ENCODE data around the gene RADIL.
"Not testable (repeated sequence)": the region's sequence is repeated elsewhere in the genome, so short reads cannot be mapped to it uniquely, and the experiment has no call there.

The RADIL gene, protein sequence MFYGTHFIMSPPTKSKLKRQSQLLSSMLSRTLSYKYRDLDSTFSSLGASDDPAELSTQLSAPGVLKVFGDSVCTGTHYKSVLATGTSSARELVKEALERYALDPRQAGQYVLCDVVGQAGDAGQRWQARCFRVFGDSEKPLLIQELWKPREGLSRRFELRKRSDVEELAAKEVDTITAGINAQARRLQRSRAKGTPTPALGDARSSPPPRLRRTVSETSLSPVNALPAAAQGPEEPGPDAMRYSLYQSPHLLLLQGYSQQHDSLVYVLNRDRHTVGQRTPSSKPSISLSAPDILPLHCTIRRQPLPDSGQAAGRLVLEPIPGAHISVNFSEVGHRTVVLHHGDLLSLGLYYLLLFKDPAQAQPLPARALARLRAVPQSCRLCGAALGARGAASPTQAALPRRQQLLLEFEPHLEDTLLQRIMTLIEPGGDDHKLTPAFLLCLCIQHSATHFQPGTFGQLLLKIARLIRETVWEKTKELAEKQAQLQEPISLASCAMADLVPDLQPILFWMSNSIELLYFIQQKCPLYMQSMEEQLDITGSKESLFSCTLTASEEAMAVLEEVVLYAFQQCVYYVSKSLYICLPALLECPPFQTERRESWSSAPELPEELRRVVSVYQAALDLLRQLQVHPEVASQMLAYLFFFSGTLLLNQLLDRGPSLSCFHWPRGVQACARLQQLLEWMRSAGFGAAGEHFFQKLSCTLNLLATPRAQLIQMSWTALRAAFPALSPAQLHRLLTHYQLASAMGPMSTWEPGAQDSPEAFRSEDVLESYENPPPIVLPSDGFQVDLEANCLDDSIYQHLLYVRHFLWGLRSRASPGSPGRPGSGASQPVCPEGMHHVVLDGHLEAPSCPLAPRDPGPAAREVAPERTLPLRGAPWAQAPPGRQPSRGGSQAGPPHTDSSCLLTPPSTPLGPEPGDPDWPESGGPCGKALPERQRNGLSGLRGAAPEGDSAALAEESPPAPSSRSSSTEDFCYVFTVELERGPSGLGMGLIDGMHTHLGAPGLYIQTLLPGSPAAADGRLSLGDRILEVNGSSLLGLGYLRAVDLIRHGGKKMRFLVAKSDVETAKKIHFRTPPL

GRCh38 chr7:4883372-4884144, at the start of gene RADIL:
Gene RADIL, minus strand, starts transcription at chr7:4883716. Its CDS starts 5,577 bp downstream, at chr7:4878139.
- peak; percentile 56 to 82 (median 68) for DNase-seq

GRCh38 chr7:4931943-4932342, 48.4 kb upstream of the RADIL start:
- DNase-seq = no peak

- no peak for DNase-seq
These were observed 45.5 kb upstream of the RADIL start for GRCh38 chr7:4929005-4929404.

GRCh38 chr7:4928445-4928844, 44.9 kb upstream of the RADIL start:
- DNase-seq = no peak

DNA sequence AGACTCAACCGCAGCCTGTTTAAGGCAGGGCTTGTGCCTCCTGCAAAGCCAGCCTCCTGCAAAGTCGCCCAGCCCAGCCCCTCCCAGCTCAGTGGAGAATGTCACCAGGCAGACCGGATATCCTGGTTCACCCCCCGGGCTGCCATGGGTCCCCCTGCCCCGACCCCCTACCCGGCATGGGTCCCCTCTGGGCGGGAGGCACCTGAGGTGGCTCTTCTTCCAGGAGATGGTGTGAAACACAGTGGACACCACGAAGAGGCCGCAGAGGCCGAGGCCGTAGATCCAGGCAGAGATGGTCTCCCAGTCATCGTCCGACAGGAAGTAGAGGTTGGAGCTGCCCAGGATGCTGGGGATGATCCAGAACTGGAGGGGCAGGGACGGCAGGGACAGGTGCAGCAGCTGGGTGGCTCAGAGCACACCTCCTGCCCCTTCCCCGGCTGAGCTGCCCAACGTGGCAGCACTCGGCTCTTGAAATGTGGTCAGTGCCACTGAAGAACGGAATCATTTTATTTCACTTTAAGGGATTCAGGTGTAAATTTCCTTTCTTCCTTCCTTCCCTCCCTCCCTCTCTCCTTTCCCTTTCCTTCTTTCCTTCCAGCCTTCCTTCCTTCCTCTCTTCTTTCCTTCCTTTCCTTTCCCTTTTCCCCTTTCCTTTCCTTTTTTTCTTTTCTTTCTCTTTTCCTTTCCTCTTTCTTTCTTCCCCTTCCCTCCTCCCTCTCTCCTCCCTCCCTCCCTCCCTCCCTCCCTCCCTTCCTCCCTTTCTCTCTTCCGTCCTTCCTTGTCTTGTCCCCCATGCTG, 36.7 kb upstream of the RADIL start:
- DNase-seq = no peak

DNA sequence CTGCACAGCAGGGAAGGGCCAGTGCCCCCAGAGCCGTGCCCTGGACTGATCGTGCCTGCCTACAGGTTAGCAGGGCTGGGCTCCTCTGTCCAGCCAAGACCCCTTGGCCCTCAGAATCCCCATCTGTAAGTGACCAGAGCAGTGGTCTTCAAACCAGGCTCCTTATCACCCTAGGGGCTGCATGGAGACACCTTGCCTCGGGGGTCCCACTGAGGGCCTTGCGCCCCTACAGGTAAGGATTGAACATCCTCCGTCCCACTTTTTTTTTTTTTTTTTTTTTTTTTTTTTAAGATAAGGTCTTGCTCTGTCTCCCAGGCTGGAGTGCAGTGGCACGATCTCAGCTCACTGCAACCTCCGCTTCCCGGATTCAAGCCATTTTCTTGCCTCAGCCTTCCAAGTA, 32.6 kb upstream of the RADIL start:
- no peak for DNase-seq

DNA sequence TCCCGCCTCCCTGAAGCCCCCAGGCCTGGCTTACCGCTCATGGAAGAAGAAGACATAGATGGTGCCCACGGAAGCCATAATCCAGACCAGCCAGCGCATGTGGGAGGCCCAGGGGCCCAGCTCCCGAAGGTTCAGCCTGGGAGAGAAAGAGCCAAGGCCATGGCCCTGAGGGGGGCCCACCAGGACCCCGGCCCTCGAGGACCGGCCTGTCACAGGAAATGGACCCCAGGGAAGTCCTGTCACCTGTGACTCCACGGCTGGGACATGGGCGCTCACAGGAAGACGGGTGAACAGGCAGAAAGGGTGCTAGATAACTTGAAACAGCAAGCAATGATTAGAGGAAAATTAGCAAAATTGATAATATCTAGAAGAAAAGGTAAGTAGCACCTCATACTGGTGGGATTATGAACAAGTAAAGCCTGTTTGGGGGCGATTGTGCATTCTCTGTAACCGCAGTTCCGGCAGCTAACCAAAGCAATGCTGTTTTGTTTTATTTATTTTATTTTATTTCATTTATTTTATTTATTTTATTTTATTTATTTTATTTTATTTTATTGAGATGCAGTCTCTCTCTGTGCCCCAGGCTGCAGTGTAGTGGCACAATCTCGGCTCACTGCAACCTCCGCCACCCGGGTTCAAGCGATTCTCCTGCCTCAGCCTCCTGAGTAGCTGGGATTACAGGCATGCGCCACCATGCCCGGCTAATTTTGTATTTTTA, 27.8 kb upstream of the RADIL start:
- no peak for DNase-seq

DNA sequence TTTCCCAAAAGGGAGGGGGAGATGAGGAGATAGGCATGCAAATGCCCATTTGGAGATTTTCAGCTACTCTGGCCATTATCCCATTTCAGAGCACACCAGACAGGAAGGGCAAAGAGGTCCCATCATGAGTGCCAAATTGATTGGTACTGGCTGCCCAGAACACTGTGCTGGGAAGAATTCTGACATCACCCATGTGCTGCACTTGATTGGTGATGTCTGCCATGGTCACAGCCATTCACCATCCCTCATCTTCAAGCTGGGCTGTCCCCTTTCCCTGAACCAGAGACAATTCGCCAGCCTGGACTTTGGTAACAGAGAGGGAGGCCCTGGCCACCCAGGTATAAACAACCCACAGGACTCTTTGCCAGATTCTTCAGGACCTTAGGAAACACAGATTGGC, 23.2 kb upstream of the RADIL start:
- DNase-seq = no peak

DNA sequence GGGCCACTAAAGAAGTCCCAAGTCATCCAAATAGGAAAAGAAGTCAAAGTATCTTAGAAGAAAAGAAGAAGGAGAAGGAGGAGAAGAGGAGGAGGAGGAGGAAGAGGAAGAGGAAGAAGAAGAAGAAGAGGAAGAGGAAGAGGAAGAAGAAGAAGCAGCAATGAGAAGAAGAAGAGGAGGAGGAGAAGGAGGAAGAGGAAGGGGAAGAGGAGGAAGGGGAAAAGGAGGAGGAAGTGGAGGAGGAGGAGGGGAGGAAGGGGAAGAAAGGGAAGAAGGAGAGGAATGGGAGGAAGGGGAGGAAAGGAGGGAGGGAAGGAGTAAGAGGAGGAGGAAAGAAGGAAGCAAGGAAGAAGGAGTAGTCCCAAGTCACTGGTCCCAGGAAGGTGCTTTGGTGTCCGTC, 21.7 kb upstream of the RADIL start:
- DNase-seq = no peak

GRCh38 chr7:4904346-4904745, 20.8 kb upstream of the RADIL start:
- DNase-seq = no peak

DNA sequence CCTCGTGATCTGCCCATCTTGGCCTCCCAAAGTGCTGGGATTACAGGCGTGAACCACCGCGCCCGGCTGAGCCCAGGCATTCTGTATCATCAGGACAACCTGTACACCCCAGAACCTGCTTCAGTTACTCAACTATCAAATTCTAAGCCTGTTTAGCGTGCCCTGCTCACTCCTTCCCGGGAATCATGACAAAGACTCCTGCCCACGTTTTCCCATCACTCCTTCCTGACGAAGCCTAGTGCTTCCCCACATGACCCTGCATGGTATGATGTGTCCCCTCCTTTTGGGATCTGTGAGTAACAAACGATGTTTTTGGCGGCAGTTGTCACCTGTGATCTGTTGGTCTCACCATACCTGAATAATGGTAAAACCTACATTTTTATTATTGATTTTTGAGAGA, 12.2 kb upstream of the RADIL start:
- no peak for DNase-seq

GRCh38 chr7:4894482-4894881, 11.0 kb upstream of the RADIL start:
- DNase-seq = no peak

DNA sequence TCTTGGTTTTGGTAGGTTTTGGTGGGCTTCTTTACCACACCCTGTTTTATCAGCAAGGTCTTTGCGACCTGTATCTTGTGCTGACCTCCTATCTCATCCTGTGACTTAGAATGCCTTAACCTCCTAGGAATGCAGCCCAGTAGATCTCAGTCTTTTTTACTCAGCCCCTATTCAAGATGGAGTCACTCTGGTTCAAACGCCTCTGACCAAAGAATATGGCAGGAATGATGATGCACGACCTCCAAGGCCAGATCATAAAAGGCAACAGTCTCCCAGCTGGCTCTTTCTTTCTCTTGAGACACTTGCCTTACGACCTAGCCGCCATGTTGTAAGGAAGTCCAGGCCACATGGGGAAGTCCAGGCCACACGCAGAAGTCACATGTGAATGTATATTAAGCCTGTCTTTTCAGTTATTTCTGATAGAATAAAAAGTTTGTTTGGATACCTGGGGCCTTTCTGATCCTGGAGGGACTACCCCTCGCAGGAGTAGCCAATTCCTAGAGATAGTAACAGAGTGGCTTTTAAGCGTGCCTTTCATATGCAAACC, 10.5 kb upstream of the RADIL start:
- DNase-seq = no peak

DNA sequence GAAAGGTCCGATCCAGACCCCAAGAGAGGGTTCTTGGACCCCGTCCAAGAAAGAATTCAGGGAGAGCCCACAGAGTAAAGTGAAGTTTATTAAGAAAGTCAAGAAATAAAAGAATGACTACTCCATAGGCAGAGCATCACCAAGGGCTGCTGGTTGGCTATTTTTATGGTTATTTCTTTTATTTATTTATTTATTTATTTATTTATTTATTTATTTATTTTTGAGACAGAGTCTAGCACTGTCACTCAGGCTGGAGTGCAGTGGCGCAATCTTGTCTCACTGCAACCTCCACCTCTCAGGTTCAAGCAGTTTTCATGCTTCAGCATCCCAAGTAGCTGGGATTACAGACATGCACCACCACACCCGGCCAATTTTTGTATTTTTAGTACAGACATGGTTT, 9.7 kb upstream of the RADIL start:
- DNase-seq = not testable (repeated sequence)

DNA sequence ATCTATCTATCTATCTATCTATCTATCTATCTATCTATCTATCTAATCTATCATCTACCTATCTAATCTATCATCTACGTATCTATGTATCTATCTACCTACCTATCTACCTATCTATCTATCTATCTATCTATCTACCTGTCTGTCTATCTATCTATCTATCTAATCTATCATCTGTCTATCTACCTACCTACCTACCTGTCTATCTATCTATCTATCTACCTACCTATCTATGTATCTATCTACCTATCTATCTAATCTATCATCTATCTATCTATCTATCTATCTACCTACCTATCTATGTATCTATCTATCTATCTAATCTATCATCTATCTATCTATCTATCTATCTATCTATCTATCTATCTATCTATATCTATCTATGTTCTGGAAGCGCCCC, 8.0 kb upstream of the RADIL start:
- not testable (repeated sequence) for DNase-seq

- DNase-seq = no peak
These were observed 6.2 kb upstream of the RADIL start for GRCh38 chr7:4889682-4890081.

DNA sequence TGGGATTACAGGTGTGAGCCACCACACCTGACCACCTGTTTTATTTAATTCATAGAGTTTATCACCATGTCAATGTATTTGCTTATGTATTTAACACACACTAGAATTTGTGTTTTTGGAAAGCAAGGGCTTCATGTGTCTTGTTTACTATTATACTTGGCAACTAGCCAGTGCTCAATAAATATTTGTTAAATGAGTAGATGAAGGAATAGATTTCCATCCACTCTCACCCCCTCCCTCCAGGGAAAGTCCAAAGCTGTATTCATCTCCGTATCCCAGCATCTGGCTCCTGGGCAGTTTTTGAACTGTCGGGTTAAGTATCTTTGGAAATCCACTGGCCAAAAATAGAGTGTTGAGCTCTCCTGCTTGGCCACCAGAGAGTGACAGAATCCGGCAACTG, 4.6 kb upstream of the RADIL start:
- DNase-seq = no peak

DNA sequence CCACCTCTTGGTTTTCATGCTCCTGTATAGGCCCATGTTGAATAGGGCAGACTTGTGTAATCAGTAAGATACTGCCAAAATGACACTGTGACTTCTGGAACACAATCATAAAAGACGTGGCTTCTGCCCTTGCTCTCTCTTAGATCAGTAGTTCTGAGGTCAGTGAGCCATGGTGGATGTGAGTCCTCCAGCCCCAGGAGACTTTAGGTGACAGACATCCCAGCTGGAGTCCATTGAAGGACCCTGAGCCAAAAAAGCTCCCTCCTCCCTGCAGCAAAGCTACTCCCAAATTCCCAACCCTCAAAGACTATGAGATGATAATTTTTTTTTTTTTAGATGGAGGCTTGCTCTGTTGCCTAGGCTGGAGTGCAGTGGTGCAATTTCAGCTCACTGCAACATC, 3.2 kb upstream of the RADIL start:
- no peak for DNase-seq

- no peak for DNase-seq
These were observed 1.8 kb upstream of the RADIL start for GRCh38 chr7:4885317-4885807.

DNA sequence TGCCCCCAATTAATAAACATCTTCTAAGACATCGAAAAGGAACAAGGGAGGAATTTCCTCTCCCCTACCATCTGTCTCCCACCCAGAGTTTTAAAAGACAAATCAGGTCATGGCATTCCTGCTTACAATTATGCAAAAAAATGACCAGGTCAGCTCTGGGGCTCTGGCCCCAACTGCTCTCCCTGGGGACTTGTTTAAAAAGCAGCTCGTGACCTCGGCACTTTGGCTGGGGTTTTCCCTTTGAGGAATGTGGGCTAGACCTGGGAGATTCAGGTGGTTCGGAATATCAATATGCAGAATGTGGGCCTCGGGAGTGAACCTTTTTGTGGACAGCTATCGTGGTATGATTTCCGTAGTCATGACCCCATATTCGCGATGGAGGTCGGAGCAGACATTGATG, 648 bp upstream of the RADIL start:
- no peak for DNase-seq

GRCh38 chr7:4883033-4883371, 514 bp downstream of the RADIL start:
- DNase-seq = no peak

All from activated naive CD4-positive, alpha-beta T cell (primary cell).